ENCODE measurements around the gene ANKRD39. TPM values are rescaled to one million over a fixed set of nuclear protein-coding genes. Genes with fewer than 3 reads are reported as not detected.

The ANKRD39 gene
- total and polyA plus RNA-seq, 2 of the 4 experiments (the other 2 are of a cell fraction) = 12.5 to 17.0 TPM

- Histone ChIP-seq H4K20me1 (ENCODE audit: insufficient read depth, low read length) (peaks cover 39% of the 10 kb centered on the region), H3K27ac (ENCODE audit: insufficient read depth, low read length) (no peak overlapping the region), H3K4me1 (ENCODE audit: control insufficient read depth, insufficient read depth, low read length) (peaks cover 6% of the 10 kb centered on the region; the same call in 1 of the 2 replicates), H2BK20ac (ENCODE audit: low read depth, low read length) (no peak overlapping the region), H2AFZ (replicated peaks; ENCODE audit: low read length, poor library complexity) (no peak overlapping the region), H2BK15ac (ENCODE audit: low read depth, low read length) (no peak overlapping the region), H2BK120ac (ENCODE audit: low read depth, low read length) (no peak overlapping the region), H3K4me3 (ENCODE audit: insufficient read depth, low read depth, low read length) (no peak overlapping the region), H3K4ac (ENCODE audit: low read depth, low read length) (no peak overlapping the region), H3K18ac (ENCODE audit: low read depth, low read length) (no peak overlapping the region), H3K79me1 (ENCODE audit: low read depth in 1 of 2, low read length in 2 of 2) (peaks cover 5 to 50% of the 10 kb centered on the region in 2 experiments), H2AK9ac (replicated peaks; ENCODE audit: low read depth, low read length, poor library complexity) (no peak overlapping the region), H3K23ac (ENCODE audit: low read depth, low read length) (no peak overlapping the region), H3K9me3 (ENCODE audit: control insufficient read depth, insufficient read depth, low read length) (no peaks in the 10 kb centered on the region), H3K4me2 (ENCODE audit: low read depth, low read length) (no peak overlapping the region), H2AK5ac (ENCODE audit: low read depth, low read length) (no peak overlapping the region), H4K5ac (ENCODE audit: low read depth, low read length) (no peak overlapping the region), H3K27me3 (ENCODE audit: control insufficient read depth, insufficient read depth, low read length) (no peaks in the 10 kb centered on the region), H3K56ac (ENCODE audit: extremely low read depth, insufficient read depth, low read length) (no peak overlapping the region), H2BK5ac (ENCODE audit: low read depth, low read length, poor library complexity, severe bottlenecking) (no peak overlapping the region), H4K91ac (ENCODE audit: insufficient read depth, low read depth, low read length) (no peak overlapping the region), H3K36me3 (ENCODE audit: control insufficient read depth, insufficient read depth, low read length) (peaks cover 59% of the 10 kb centered on the region), H4K8ac (ENCODE audit: low read depth in 2 of 2, low read length in 2 of 2) (no peak overlapping the region), H3K9me1 (ENCODE audit: insufficient read depth, low read length) (no peaks in the 10 kb centered on the region), H3K9ac (ENCODE audit: low read depth, low read length) (no peak overlapping the region), H3K14ac (replicated peaks; ENCODE audit: low read depth, low read length) (no peak overlapping the region)
- no peak for ATAC-seq (ENCODE audit: low read depth)
- in situ Hi-C loops (cut with MboI; ENCODE audit: low sequenced_read_pairs) = loop anchor here (25.0 kb wide), 1 partner anchor 247 kb away; the partner anchor contains the start of gene ANKRD36
- WGBS, 2 experiments (ENCODE audit: extremely low coverage in 2 of 2, insufficient read length in 1 of 2) = no CpG with 5 or more reads among the region's 16 CpGs
- dilution Hi-C loops (cut with HindIII; ENCODE audit: low sequenced_read_pairs, unreplicated experiment) = no loop called here
- TF ChIP-seq POLR2A (IDR thresholded peaks at IDR 0.05; ENCODE audit: low read depth, low read length) (no peak), SMC3 (IDR thresholded peaks at IDR 0.05; ENCODE audit: low read depth, low read length) (no peak), CTCF (conservative IDR thresholded peaks at IDR 0.05; ENCODE audit: low read depth, low read length) (no peak), CEBPB (IDR thresholded peaks at IDR 0.05; ENCODE audit: low read depth, low read length) (no peak)
- CTCF ChIA-PET = no interaction called here
- intact Hi-C loops (cut with micrococcal nuclease) = no loop called here
- no peak for DNase-seq
- POLR2A ChIA-PET (ENCODE audit: unreplicated experiment) = no interaction called here
- BruUV-seq (replicated peaks) = no TSS peak
Observed at GRCh38 chr2:96865654-96866053, 7.8 kb upstream of the ANKRD39 start.

Data from IMR-90 (cell line).